Spinal cord (tissue), 10 donors: ENCODE measurements around the gene STXBP5. TPM values are rescaled to one million over a fixed set of nuclear protein-coding genes. Genes with fewer than 3 reads are reported as not detected.

Experiments
- DNase-seq, 6 donors: peaks; one replicate each; pipeline versions ENCODE4 v3.0.0 to v3.0.0-alpha.2; 2013 to 2015; ENCODE audit warnings: low spot score in 6 of 6, low read depth in 4 of 6
- H3K27ac ChIP-seq: one replicate; pipeline ENCODE4 v1.5.1; 2013; ENCODE audit warnings: low read depth, low read length, control low read depth
- H3K27me3 ChIP-seq: one replicate; pipeline ENCODE4 v1.6.1; 2013; ENCODE audit warnings: low read length; ENCODE audit not compliant: control insufficient read depth, insufficient read depth
- H3K36me3 ChIP-seq: one replicate; pipeline ENCODE4 v1.6.1; 2013; ENCODE audit warnings: low read length; ENCODE audit not compliant: control insufficient read depth, insufficient read depth
- H3K4me1 ChIP-seq: one replicate; pipeline ENCODE4 v1.6.1; 2013; ENCODE audit warnings: low read length; ENCODE audit not compliant: control insufficient read depth, insufficient read depth
- H3K4me3 ChIP-seq: one replicate; pipeline ENCODE4 v1.5.1; 2013; ENCODE audit warnings: low read depth, low read length, control low read depth
- H3K9me3 ChIP-seq: one replicate; pipeline ENCODE4 v1.6.1; 2013; ENCODE audit warnings: low read length; ENCODE audit not compliant: control insufficient read depth, insufficient read depth
- whole genome bisulfite sequencing: methylation state at CpG from one replicate; pipeline ENCODE4 v1.1.5; 2013; ENCODE audit warnings: missing lambda C conversion rate; ENCODE audit not compliant: insufficient coverage; 5-methylcytosine and 5-hydroxymethylcytosine counted together
- polyA plus RNA-seq, 2 donors: library from polyadenylated mRNA; unstranded; fragments of 120-200 nt; gene quantifications; one replicate each; pipeline ENCODE4 v1.2.1, GENCODE V29; 2013; ENCODE audit not compliant: insufficient read length in 2 of 2
- total RNA-seq, 2 donors: library from RNA; depleted of rRNA in 1 of 2; stranded (reverse); fragments of 120-200 nt in 1 of 2; fragments of >200 nt in 1 of 2; gene quantifications; one replicate each; pipeline versions ENCODE4 v1.2.3 to v1.2.4, GENCODE V29; 2013 to 2014
- donor health status: healthy.

STXBP5 gene
- total and polyA plus RNA-seq, 4 donors, result 20.4 to 63.2 (median 31.0) TPM

- no peak for DNase-seq
- Histone ChIP-seq H3K36me3 (peaks cover 4% of the 10 kb centered on the region), H3K4me1 (no peaks in the 10 kb centered on the region), H3K4me3 (no peak overlapping the region), H3K9me3 (no peaks in the 10 kb centered on the region), H3K27ac (no peak overlapping the region), H3K27me3 (no peaks in the 10 kb centered on the region)
- no CpG with 5 or more reads among the region's 1 CpG for WGBS
These were observed 137.3 kb downstream of the STXBP5 start for GRCh38 chr6:147341486-147341885.

GRCh38 chr6:147345902-147346301 is 141.7 kb downstream of the STXBP5 start:
- no peaks in the 10 kb centered on the region for H3K27me3 ChIP-seq
- DNase-seq, result no peak
- no peaks in the 10 kb centered on the region for H3K9me3 ChIP-seq
- peaks cover 5% of the 10 kb centered on the region for H3K36me3 ChIP-seq
- no peak overlapping the region for H3K27ac ChIP-seq
- no peaks in the 10 kb centered on the region for H3K4me1 ChIP-seq
- no CpG with 5 or more reads among the region's 2 CpGs for WGBS
- no peak overlapping the region for H3K4me3 ChIP-seq

GRCh38 chr6:147347179-147347881 is 143.1 kb downstream of the STXBP5 start:
- Histone ChIP-seq H3K27me3 (no peaks in the 10 kb centered on the region), H3K27ac (no peak overlapping the region), H3K9me3 (no peaks in the 10 kb centered on the region), H3K4me1 (no peaks in the 10 kb centered on the region), H3K4me3 (no peak overlapping the region), H3K36me3 (peaks cover 5% of the 10 kb centered on the region)
- no peak for DNase-seq
- WGBS, result no CpG with 5 or more reads among the region's 2 CpGs

GRCh38 chr6:147347882-147348575 is 143.8 kb downstream of the STXBP5 start:
- H3K9me3 ChIP-seq, result no peaks in the 10 kb centered on the region
- no peak for DNase-seq
- no peak overlapping the region for H3K4me3 ChIP-seq
- WGBS, result no CpG with 5 or more reads among the region's 1 CpG
- no peak overlapping the region for H3K27ac ChIP-seq
- H3K36me3 ChIP-seq, result peaks cover 5% of the 10 kb centered on the region
- H3K4me1 ChIP-seq, result no peaks in the 10 kb centered on the region
- no peaks in the 10 kb centered on the region for H3K27me3 ChIP-seq

- WGBS, result no CpG with 5 or more reads among the region's 5 CpGs
- H3K36me3 ChIP-seq, result peaks cover 3% of the 10 kb centered on the region
These were observed 157.2 kb downstream of the STXBP5 start for GRCh38 chr6:147361311-147361981.

GRCh38 chr6:147366290-147366689 is 162.1 kb downstream of the STXBP5 start:
- H3K4me1 ChIP-seq, result no peaks in the 10 kb centered on the region
- H3K9me3 ChIP-seq, result no peaks in the 10 kb centered on the region
- H3K4me3 ChIP-seq, result no peak overlapping the region
- H3K27ac ChIP-seq, result no peak overlapping the region
- H3K36me3 ChIP-seq, result no peaks in the 10 kb centered on the region
- H3K27me3 ChIP-seq, result no peaks in the 10 kb centered on the region
- no peak for DNase-seq

More at GRCh38 chr6:147361311-147361981, 157.2 kb downstream of the STXBP5 start:
- no peaks in the 10 kb centered on the region for H3K27me3 ChIP-seq
- H3K9me3 ChIP-seq, result no peaks in the 10 kb centered on the region
- no peak for DNase-seq
- H3K4me3 ChIP-seq, result no peak overlapping the region
- no peaks in the 10 kb centered on the region for H3K4me1 ChIP-seq
- no peak overlapping the region for H3K27ac ChIP-seq

- H3K4me1 ChIP-seq, result no peaks in the 10 kb centered on the region
- no peaks in the 10 kb centered on the region for H3K9me3 ChIP-seq
- H3K36me3 ChIP-seq, result no peaks in the 10 kb centered on the region
- H3K27ac ChIP-seq, result no peak overlapping the region
- DNase-seq, result no peak
- no peak overlapping the region for H3K4me3 ChIP-seq
- no peaks in the 10 kb centered on the region for H3K27me3 ChIP-seq
These were observed 167.1 kb downstream of the STXBP5 start for GRCh38 chr6:147371325-147371724.

- no CpG with 5 or more reads among the region's 1 CpG for WGBS
These were observed 168.6 kb downstream of the STXBP5 start for GRCh38 chr6:147372806-147373205.

GRCh38 chr6:147378819-147379218 is 174.6 kb downstream of the STXBP5 start:
- Histone ChIP-seq H3K4me3 (no peak overlapping the region), H3K36me3 (no peaks in the 10 kb centered on the region), H3K27me3 (no peaks in the 10 kb centered on the region), H3K9me3 (no peaks in the 10 kb centered on the region), H3K4me1 (no peaks in the 10 kb centered on the region), H3K27ac (no peak overlapping the region)
- WGBS, result 100% methylated on average over 1 of the region's 1 CpG
- DNase-seq, result no peak

More at GRCh38 chr6:147372806-147373205, 168.6 kb downstream of the STXBP5 start:
- no peaks in the 10 kb centered on the region for H3K9me3 ChIP-seq
- H3K27me3 ChIP-seq, result no peaks in the 10 kb centered on the region
- no peaks in the 10 kb centered on the region for H3K36me3 ChIP-seq
- H3K4me3 ChIP-seq, result no peak overlapping the region
- H3K4me1 ChIP-seq, result no peaks in the 10 kb centered on the region
- no peak for DNase-seq
- H3K27ac ChIP-seq, result no peak overlapping the region
